Measurements from ENCODE around the gene DSG3. TPM values are rescaled to one million over a fixed set of nuclear protein-coding genes. Genes with fewer than 3 reads are reported as not detected.

Gene DSG3
- total and polyA plus RNA-seq, 2 of the 8 experiments (the other 6 are each of a cell fraction or from before 2014, with no cell fraction given), result 0.03 to 0.07 TPM

DNA sequence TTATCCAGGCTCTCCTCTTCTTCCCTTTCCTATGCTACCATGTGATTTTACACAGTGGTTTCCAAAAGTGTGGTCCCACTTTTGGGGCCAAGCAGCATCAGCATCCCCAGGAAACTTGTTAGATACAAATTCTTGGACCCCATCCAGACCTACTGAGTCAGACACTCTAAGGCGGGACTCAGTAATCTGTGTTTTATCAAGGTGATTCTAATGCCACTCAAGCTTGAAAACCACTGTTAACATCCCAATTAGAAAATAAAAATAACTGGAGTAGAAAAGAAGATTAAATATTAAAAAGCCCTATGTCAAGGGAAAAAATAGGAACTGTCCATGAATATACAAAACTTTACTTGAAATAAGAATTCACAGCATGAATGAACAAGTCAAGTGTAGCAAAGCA is 61.2 kb downstream of the DSG3 start:
- 88% methylated on average over 1 of the region's 1 CpG; no CpG with 5 or more reads in 1 of the 2 experiments for WGBS, 2 experiments (ENCODE audit: extremely low coverage in 1 of 2, insufficient coverage in 1 of 2, insufficient read length in 1 of 2, insufficient replicate concordance in 2 of 2, low coverage in 1 of 2, low lambda C conversion rate in 2 of 2, missing lambda C conversion rate in 1 of 2)
- H4K5ac ChIP-seq (ENCODE audit: insufficient read length, low read depth, low read length), result no peak overlapping the region
- H2BK120ac ChIP-seq (replicated peaks; ENCODE audit: low read depth, low read length), result no peak overlapping the region
- peaks cover 18% of the 10 kb centered on the region for H3K79me1 ChIP-seq (ENCODE audit: low read depth, low read length)
- TF ChIP-seq PHF8 (conservative IDR thresholded peaks at IDR 0.05; ENCODE audit: low read depth, low read length), result no peak
- TF ChIP-seq SP4 (IDR thresholded peaks at IDR 0.05; ENCODE audit: low read length), result no peak
- TF ChIP-seq SUZ12 (IDR thresholded peaks at IDR 0.05; ENCODE audit: low read length), result no peak
- no peak for TF ChIP-seq EZH2 (IDR thresholded peaks at IDR 0.05; ENCODE audit: low read depth, low read length, severe bottlenecking)
- TF ChIP-seq, protein P1, sequence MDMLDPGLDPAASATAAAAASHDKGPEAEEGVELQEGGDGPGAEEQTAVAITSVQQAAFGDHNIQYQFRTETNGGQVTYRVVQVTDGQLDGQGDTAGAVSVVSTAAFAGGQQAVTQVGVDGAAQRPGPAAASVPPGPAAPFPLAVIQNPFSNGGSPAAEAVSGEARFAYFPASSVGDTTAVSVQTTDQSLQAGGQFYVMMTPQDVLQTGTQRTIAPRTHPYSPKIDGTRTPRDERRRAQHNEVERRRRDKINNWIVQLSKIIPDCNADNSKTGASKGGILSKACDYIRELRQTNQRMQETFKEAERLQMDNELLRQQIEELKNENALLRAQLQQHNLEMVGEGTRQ (IDR thresholded peaks at IDR 0.05; ENCODE audit: low read length), result no peak
- no peak for TF ChIP-seq POLR2A (IDR thresholded peaks at IDR 0.05; ENCODE audit: control extremely low read depth in 1 of 2, low read depth in 2 of 2, low read length in 2 of 2)
- no peak for TF ChIP-seq RXRA (IDR thresholded peaks at IDR 0.05; ENCODE audit: insufficient read depth, low read depth, low read length)
- no peak for TF ChIP-seq YY1 (IDR thresholded peaks at IDR 0.05; ENCODE audit: low read depth, low read length)
- no peak overlapping the region for H3K4me2 ChIP-seq (ENCODE audit: insufficient read depth in 1 of 2, low read depth in 2 of 2, low read length in 2 of 2)
- no peak overlapping the region for H3K18ac ChIP-seq (ENCODE audit: extremely low read depth, low read length)
- no peak overlapping the region for H4K8ac ChIP-seq (ENCODE audit: extremely low read depth, insufficient read depth, low read length)
- no peak overlapping the region for H2AK5ac ChIP-seq (ENCODE audit: low read depth, low read length)
- no peaks in the 10 kb centered on the region for H3K9me3 ChIP-seq (ENCODE audit: insufficient read depth in 2 of 2, low read depth in 1 of 2, low read length in 1 of 2)
- H3K4me1 ChIP-seq (replicated peaks in 1 of 4; ENCODE audit: control insufficient read depth in 3 of 4, insufficient read depth in 4 of 4, low read length in 3 of 4), result peaks cover 0 to 8% (median 4%) of the 10 kb centered on the region in 4 experiments; a peak in 4 of 7 replicates
- no peaks in the 10 kb centered on the region; the same call in 1 of the 2 replicates for H3K23me2 ChIP-seq (ENCODE audit: low read depth, low read length)
- no peak overlapping the region for H3K14ac ChIP-seq (ENCODE audit: insufficient read length)
- peaks cover 2 to 95% of the 10 kb centered on the region in 2 experiments; a peak in 3 of 4 replicates for H3K79me2 ChIP-seq (ENCODE audit: control insufficient read depth in 1 of 2, insufficient read depth in 2 of 2, low read length in 2 of 2)
- DNase-seq (ENCODE audit: low read depth in 1 of 2, low spot score in 2 of 2) (no peak), FAIRE-seq (no peak)
- no peak overlapping the region for H3K9ac ChIP-seq (replicated peaks in 1 of 4; ENCODE audit: extremely low read depth in 1 of 4, low read depth in 3 of 4, low read length in 3 of 4)
- no peak overlapping the region for H2BK15ac ChIP-seq (ENCODE audit: low read length)
- H4K20me1 ChIP-seq (replicated peaks in 1 of 2; ENCODE audit: control insufficient read depth in 1 of 2, insufficient read depth in 2 of 2, low read length in 2 of 2), result peaks cover 3 to 5% of the 10 kb centered on the region in 2 experiments
- ChIA-PET POLR2A (ENCODE audit: partially characterized antibody) (interaction anchor here (2.1 kb wide), 1 partner anchor 9 kb away, joined by 6 read pairs; no protein-coding TSS in a partner anchor), CTCF (ENCODE audit: partially characterized antibody) (interaction anchor here (0.6 to 2.7 kb wide), 3 partner anchors 8 to 84 kb away, joined by 4 to 12 read pairs (median 4); no protein-coding TSS in a partner anchor)
- no peak overlapping the region for H2BK5ac ChIP-seq (ENCODE audit: low read depth, low read length)
- H3K27me3 ChIP-seq (replicated peaks in 1 of 4; ENCODE audit: control insufficient read depth in 3 of 4, extremely low read depth in 1 of 4, insufficient read depth in 3 of 4, low read length in 3 of 4), result peaks cover 0 to 1% (median 0%) of the 10 kb centered on the region in 4 experiments; a peak in 1 of 7 replicates
- H3K23ac ChIP-seq (ENCODE audit: insufficient read length), result no peak overlapping the region
- no peak overlapping the region for H3K27ac ChIP-seq (ENCODE audit: low read depth, low read length)
- no peak overlapping the region for H2AFZ ChIP-seq (ENCODE audit: low read length)
- peaks cover 0 to 3% (median 0%) of the 10 kb centered on the region in 4 experiments; a peak in 2 of 8 replicates for H3K36me3 ChIP-seq (ENCODE audit: control insufficient read depth in 2 of 4, insufficient read depth in 4 of 4, low read length in 3 of 4)
- H3K56ac ChIP-seq (replicated peaks; ENCODE audit: insufficient read length, low read depth, low read length), result no peak overlapping the region
- no peak overlapping the region for H2BK12ac ChIP-seq (ENCODE audit: low read depth, low read length)
- H3K4ac ChIP-seq (replicated peaks; ENCODE audit: insufficient read length, low read depth, low read length), result no peak overlapping the region
- H4K91ac ChIP-seq (replicated peaks; ENCODE audit: insufficient read length, low read length), result no peak overlapping the region
- no peak overlapping the region for H3K4me3 ChIP-seq (ENCODE audit: extremely low read depth in 1 of 4, insufficient read depth in 2 of 4, low read depth in 3 of 4, low read length in 4 of 4)
- H2BK20ac ChIP-seq (ENCODE audit: low read length), result no peak overlapping the region

Data from H1 (cell line).